Tibial nerve (tissue), 4 donors: ENCODE results near the gene ABCC10. TPM values are rescaled to one million over a fixed set of nuclear protein-coding genes. Genes with fewer than 3 reads are reported as not detected.
"Not testable (repeated sequence)": the region's sequence is repeated elsewhere in the genome, so short reads cannot be mapped to it uniquely, and the experiment has no call there.

Experiments used
- DNase-seq, 2 donors: peaks; one replicate each; pipeline ENCODE4 v3.0.0-alpha.2; 2019; ENCODE audit warnings: low spot score in 2 of 2
- H3K27ac ChIP-seq, 4 donors: fragments of 200-600 bp; sonication (generic) in 3 of 4; one replicate each; pipeline ENCODE4 v1.5.1; 2017 to 2019; ENCODE audit warnings: mild to moderate bottlenecking in 1 of 4
- H3K27me3 ChIP-seq, 2 donors: fragments of 200-600 bp; sonication (generic) in 1 of 2; one replicate each; pipeline versions ENCODE4 v1.5.1 to v1.6.0; 2017 to 2019
- H3K36me3 ChIP-seq, 3 donors: fragments of 200-600 bp; sonication (generic); one replicate each; pipeline ENCODE4 v1.5.1; 2018 to 2019
- H3K4me1 ChIP-seq, 4 donors: fragments of 200-600 bp; sonication (generic) in 3 of 4; one replicate each; pipeline ENCODE4 v1.5.1; 2017 to 2019
- H3K4me3 ChIP-seq, 4 donors: fragments of 200-600 bp; sonication (generic) in 3 of 4; one replicate each; pipeline ENCODE4 v1.5.1; 2017 to 2019; ENCODE audit warnings: mild to moderate bottlenecking in 1 of 4, moderate library complexity in 1 of 4
- H3K9me3 ChIP-seq, 4 donors: fragments of 200-600 bp; sonication (generic) in 3 of 4; one replicate each; pipeline ENCODE4 v1.5.1; 2017 to 2019
- CTCF ChIP-seq, 5 experiments: fragments of 200-600 bp in 3 of 5; fragments of 450-650 bp in 2 of 5; sonication (generic) in 3 of 5; IDR thresholded peaks; one replicate each; pipeline ENCODE4 v1.5.1; 2016 to 2019; ENCODE audit warnings: antibody characterized with exemption in 5 of 5, mild to moderate bottlenecking in 3 of 5, moderate library complexity in 2 of 5
- EP300 ChIP-seq, 2 donors: sonication (generic); formaldehyde crosslinking; IDR thresholded peaks; one replicate each; pipeline ENCODE4 v1.6.1; 2017; ENCODE audit warnings: antibody characterized with exemption in 2 of 2, mild to moderate bottlenecking in 1 of 2
- POLR2A ChIP-seq, 2 donors: fragments of 450-650 bp; IDR thresholded peaks; one replicate each; pipeline ENCODE4 v1.6.1; 2017; ENCODE audit warnings: antibody characterized with exemption in 2 of 2, mild to moderate bottlenecking in 2 of 2, moderate library complexity in 2 of 2
- WGBS, 2 donors: methylation state at CpG; one replicate each; pipeline ENCODE4 v1.1.5; 2018; 5-methylcytosine and 5-hydroxymethylcytosine counted together
- total RNA-seq, 4 donors: library from RNA; depleted of rRNA; stranded (reverse); fragments of >200 nt; gene quantifications; one replicate each; pipeline ENCODE4 v1.1.0, GENCODE V29; 2016

The ABCC10 gene
- total RNA-seq, 4 donors from 2014 or later: 14.9 to 35.9 (median 27.1) TPM

GRCh38 chr6:43402820-43403219 is 24.5 kb upstream of the ABCC10 start:
- H3K27ac ChIP-seq: no peak overlapping the region

GRCh38 chr6:43405354-43405753 is 22.0 kb upstream of the ABCC10 start:
- TF ChIP-seq POLR2A (IDR thresholded peaks at IDR 0.05) (no peak), CTCF (IDR thresholded peaks at IDR 0.05) (no peak), EP300 (IDR thresholded peaks at IDR 0.05) (no peak)
- no peak for DNase-seq
- H3K4me1 ChIP-seq: no peaks in the 10 kb centered on the region
- H3K27ac ChIP-seq: no peak overlapping the region
- H3K9me3 ChIP-seq: peaks cover 0 to 2% (median 0%) of the 10 kb centered on the region in 4 donors
- H3K27me3 ChIP-seq: peaks cover 0 to 3% of the 10 kb centered on the region in 2 donors
- H3K36me3 ChIP-seq: no peaks in the 10 kb centered on the region
- no peak overlapping the region for H3K4me3 ChIP-seq
- 59 to 61% methylated on average over 3 of the region's 3 CpGs for WGBS, 2 donors

More at GRCh38 chr6:43402820-43403219, 24.5 kb upstream of the ABCC10 start:
- Histone ChIP-seq H3K36me3 (no peaks in the 10 kb centered on the region), H3K27me3 (no peaks in the 10 kb centered on the region), H3K9me3 (peaks cover 0 to 2% (median 0%) of the 10 kb centered on the region in 4 donors), H3K4me1 (no peaks in the 10 kb centered on the region), H3K4me3 (no peak overlapping the region)
- no peak for DNase-seq
- TF ChIP-seq EP300 (IDR thresholded peaks at IDR 0.05) (no peak), CTCF (IDR thresholded peaks at IDR 0.05) (no peak), POLR2A (IDR thresholded peaks at IDR 0.05) (no peak)
- WGBS, 2 donors: 75 to 79% methylated on average over 1 of the region's 1 CpG

- TF ChIP-seq POLR2A (IDR thresholded peaks at IDR 0.05) (no peak), EP300 (IDR thresholded peaks at IDR 0.05) (no peak), CTCF (IDR thresholded peaks at IDR 0.05) (no peak)
- WGBS, 2 donors: 90 to 97% methylated on average over 1 of the region's 1 CpG
- peaks cover 0 to 2% (median 0%) of the 10 kb centered on the region in 4 donors for H3K9me3 ChIP-seq
Observed at GRCh38 chr6:43407296-43407695, 20.0 kb upstream of the ABCC10 start.

GRCh38 chr6:43408259-43408658 is 19.1 kb upstream of the ABCC10 start:
- H3K4me1 ChIP-seq: no peaks in the 10 kb centered on the region
- no peak for DNase-seq
- no peak overlapping the region for H3K4me3 ChIP-seq
- TF ChIP-seq EP300 (IDR thresholded peaks at IDR 0.05) (no peak), POLR2A (IDR thresholded peaks at IDR 0.05) (no peak), CTCF (IDR thresholded peaks at IDR 0.05) (no peak)
- H3K9me3 ChIP-seq: peaks cover 0 to 11% (median 0%) of the 10 kb centered on the region in 4 donors
- peaks cover 0 to 3% of the 10 kb centered on the region in 2 donors for H3K27me3 ChIP-seq
- H3K36me3 ChIP-seq: no peaks in the 10 kb centered on the region
- no peak overlapping the region for H3K27ac ChIP-seq
- 88 to 94% methylated on average over 4 of the region's 4 CpGs for WGBS, 2 donors

More at GRCh38 chr6:43407296-43407695, 20.0 kb upstream of the ABCC10 start:
- Histone ChIP-seq H3K36me3 (no peaks in the 10 kb centered on the region), H3K27ac (no peak overlapping the region), H3K27me3 (peaks cover 0 to 3% of the 10 kb centered on the region in 2 donors), H3K4me1 (no peaks in the 10 kb centered on the region), H3K4me3 (no peak overlapping the region)
- DNase-seq: no peak

- H3K27me3 ChIP-seq, H3K36me3 ChIP-seq, H3K27ac ChIP-seq, H3K4me1 ChIP-seq, DNase-seq, H3K4me3 ChIP-seq: not testable (repeated sequence)
- WGBS, 2 donors: 71 to 78% methylated on average over 1 of the region's 1 CpG
- peaks cover 0 to 11% (median 0%) of the 10 kb centered on the region in 4 donors for H3K9me3 ChIP-seq
Observed at GRCh38 chr6:43410776-43411175, 16.6 kb upstream of the ABCC10 start.

GRCh38 chr6:43412541-43412940 is 14.8 kb upstream of the ABCC10 start:
- 73 to 85% methylated on average over 5 of the region's 5 CpGs for WGBS, 2 donors
- Histone ChIP-seq H3K36me3 (no peaks in the 10 kb centered on the region), H3K27ac (no peak overlapping the region), H3K27me3 (peaks cover 0 to 3% of the 10 kb centered on the region in 2 donors), H3K9me3 (peaks cover 0 to 9% (median 0%) of the 10 kb centered on the region in 4 donors), H3K4me3 (no peak overlapping the region), H3K4me1 (no peaks in the 10 kb centered on the region)
- TF ChIP-seq CTCF (IDR thresholded peaks at IDR 0.05) (no peak), POLR2A (IDR thresholded peaks at IDR 0.05) (no peak), EP300 (IDR thresholded peaks at IDR 0.05) (no peak)
- no peak for DNase-seq
